Left forelimb (tissue), 1 donor: Measurements from ENCODE around the gene ARIH1.
"Not testable (repeated sequence)": the region's sequence is repeated elsewhere in the genome, so short reads cannot be mapped to it uniquely, and the experiment has no call there.

ENCODE experiments used
- DNase-seq: peaks from one replicate; pipeline ENCODE4 v3.0.0-alpha.2; 2018; ENCODE audit warnings: low spot score

Gene ARIH1

GRCh38 chr15:72608084-72608483 lies 134.0 kb downstream of the ARIH1 start:
- not testable (repeated sequence) for DNase-seq

- DNase-seq, result no peak
Observed at GRCh38 chr15:72609862-72610261, 135.7 kb downstream of the ARIH1 start.

- DNase-seq, result not testable (repeated sequence)
Observed at GRCh38 chr15:72612324-72612723, 138.2 kb downstream of the ARIH1 start.

GRCh38 chr15:72614810-72615532 lies 140.8 kb downstream of the ARIH1 start:
- DNase-seq, result no peak

GRCh38 chr15:72615533-72616233 lies 141.6 kb downstream of the ARIH1 start:
- DNase-seq, result not testable (repeated sequence)

GRCh38 chr15:72616491-72617210 lies 142.5 kb downstream of the ARIH1 start:
- no peak for DNase-seq

- DNase-seq, result not testable (repeated sequence)
Observed at GRCh38 chr15:72623854-72624253, 149.7 kb downstream of the ARIH1 start.

- DNase-seq, result not testable (repeated sequence)
Observed at GRCh38 chr15:72626153-72626552, 152.0 kb downstream of the ARIH1 start.

- not testable (repeated sequence) for DNase-seq
Observed at GRCh38 chr15:72628249-72629067, 154.3 kb downstream of the ARIH1 start.

GRCh38 chr15:72629068-72629570 lies 155.0 kb downstream of the ARIH1 start:
- not testable (repeated sequence) for DNase-seq

GRCh38 chr15:72636519-72637282 lies 162.6 kb downstream of the ARIH1 start:
- peak; percentile 78 for DNase-seq

GRCh38 chr15:72639759-72640483 lies 165.8 kb downstream of the ARIH1 start:
- not testable (repeated sequence) for DNase-seq

GRCh38 chr15:72642271-72642670 lies 168.1 kb downstream of the ARIH1 start:
- DNase-seq, result not testable (repeated sequence)

GRCh38 chr15:72648631-72649253 lies 174.6 kb downstream of the ARIH1 start:
- DNase-seq, result not testable (repeated sequence)
